Prostate gland (tissue), 2 donors: ENCODE measurements around the gene SLC24A3. TPM values are rescaled to one million over a fixed set of nuclear protein-coding genes. Genes with fewer than 3 reads are reported as not detected.

ENCODE experiments used
- DNase-seq: peaks from one replicate; pipeline ENCODE4 v3.0.0-alpha.2; 2019; ENCODE audit warnings: low spot score
- H3K27ac ChIP-seq, 2 donors: fragments of 200-600 bp; sonication (generic); 2 replicates each; pipeline ENCODE4 v1.5.1; 2017 to 2019
- H3K27me3 ChIP-seq: fragments of 200-600 bp; sonication (generic); replicated peaks from 2 replicates; pipeline ENCODE4 v1.5.1; 2019; ENCODE audit not compliant: insufficient read depth
- H3K36me3 ChIP-seq, 2 donors: fragments of 200-600 bp; sonication (generic); 1 replicate in 1 of 2; 2 replicates in 1 of 2; pipeline versions ENCODE4 v1.5.1 to v1.8.1; 2017 to 2019
- H3K4me1 ChIP-seq: fragments of 200-600 bp; sonication (generic); replicated peaks from 2 replicates; pipeline ENCODE4 v1.5.1; 2019
- H3K4me3 ChIP-seq, 2 donors: fragments of 200-600 bp; sonication (generic); 2 replicates each; pipeline ENCODE4 v1.5.1; 2017 to 2019
- H3K9me3 ChIP-seq: fragments of 200-600 bp; sonication (generic); 2 replicates; pipeline ENCODE4 v1.5.1; 2017
- CTCF ChIP-seq, 4 experiments: fragments of 200-600 bp in 2 of 4; fragments of 450-650 bp in 2 of 4; sonication (generic) in 2 of 4; IDR thresholded peaks; 1 replicate in 3 of 4; 2 replicates in 1 of 4; pipeline ENCODE4 v1.5.1; 2016 to 2019; ENCODE audit warnings: antibody characterized with exemption in 4 of 4, mild to moderate bottlenecking in 2 of 4, moderate library complexity in 2 of 4
- POLR2A ChIP-seq: fragments of 450-650 bp; IDR thresholded peaks from one replicate; pipeline ENCODE4 v1.6.1; 2016; ENCODE audit warnings: antibody characterized with exemption, mild to moderate bottlenecking
- POLR2AphosphoS5 ChIP-seq: sonication (generic); formaldehyde crosslinking; IDR thresholded peaks from one replicate; pipeline ENCODE4 v1.6.1; 2017; ENCODE audit warnings: antibody characterized with exemption
- WGBS: methylation state at CpG from one replicate; pipeline ENCODE4 v1.1.5; 2018; 5-methylcytosine and 5-hydroxymethylcytosine counted together
- intact Hi-C: fragments of 100-400 bp; cut with DNase I; formaldehyde crosslinking; loops from one replicate; pipeline ENCODE4 v1.14.2; 2022
- total RNA-seq, 2 donors: library from RNA; depleted of rRNA; stranded (reverse); fragments of >200 nt; gene quantifications; one replicate each; pipeline ENCODE4 v1.1.0, GENCODE V29; 2016

Gene SLC24A3
- total RNA-seq, 2 donors from 2014 or later = 4.6 to 8.0 TPM

- Histone ChIP-seq H3K4me3 (no peak overlapping the region), H3K27me3 (no peaks in the 10 kb centered on the region), H3K36me3 (no peaks in the 10 kb centered on the region), H3K9me3 (no peaks in the 10 kb centered on the region), H3K27ac (no peak overlapping the region), H3K4me1 (no peaks in the 10 kb centered on the region)
- WGBS = 100% methylated on average over 1 of the region's 1 CpG
- intact Hi-C loops = no loop called here
- no peak for TF ChIP-seq POLR2A
- TF ChIP-seq CTCF (IDR thresholded peaks at IDR 0.05) = no peak
- TF ChIP-seq POLR2AphosphoS5 = no peak
- no peak for DNase-seq
These were observed 158.7 kb downstream of the SLC24A3 start for GRCh38 chr20:19371112-19371511.

- Histone ChIP-seq H3K27ac (no peak overlapping the region), H3K9me3 (no peaks in the 10 kb centered on the region), H3K4me1 (no peaks in the 10 kb centered on the region), H3K4me3 (no peak overlapping the region), H3K36me3 (no peaks in the 10 kb centered on the region), H3K27me3 (no peaks in the 10 kb centered on the region)
- WGBS = 52% methylated on average over 3 of the region's 3 CpGs
- DNase-seq = no peak
- TF ChIP-seq POLR2AphosphoS5 (no peak), POLR2A (no peak), CTCF (IDR thresholded peaks at IDR 0.05) (no peak)
- intact Hi-C loops = no loop called here
These were observed 161.8 kb downstream of the SLC24A3 start for GRCh38 chr20:19374216-19374615.

GRCh38 chr20:19375395-19375794 is 163.0 kb downstream of the SLC24A3 start:
- no peaks in the 10 kb centered on the region for H3K4me1 ChIP-seq
- no peak for TF ChIP-seq CTCF (IDR thresholded peaks at IDR 0.05)
- no peak for TF ChIP-seq POLR2AphosphoS5
- no peak for TF ChIP-seq POLR2A
- H3K4me3 ChIP-seq = no peak overlapping the region
- no peaks in the 10 kb centered on the region for H3K9me3 ChIP-seq
- no peaks in the 10 kb centered on the region for H3K36me3 ChIP-seq
- DNase-seq = no peak
- no peaks in the 10 kb centered on the region for H3K27me3 ChIP-seq
- intact Hi-C loops = no loop called here
- no peak overlapping the region for H3K27ac ChIP-seq
- WGBS = 63% methylated on average over 6 of the region's 6 CpGs

GRCh38 chr20:19375801-19376200 is 163.4 kb downstream of the SLC24A3 start:
- H3K4me3 ChIP-seq = no peak overlapping the region
- TF ChIP-seq POLR2A = no peak
- no peak for TF ChIP-seq CTCF (IDR thresholded peaks at IDR 0.05)
- TF ChIP-seq POLR2AphosphoS5 = no peak
- WGBS = 67% methylated on average over 2 of the region's 2 CpGs
- DNase-seq = no peak
- intact Hi-C loops = no loop called here
- no peaks in the 10 kb centered on the region for H3K27me3 ChIP-seq
- no peaks in the 10 kb centered on the region for H3K9me3 ChIP-seq
- H3K36me3 ChIP-seq = no peaks in the 10 kb centered on the region
- no peaks in the 10 kb centered on the region for H3K4me1 ChIP-seq
- H3K27ac ChIP-seq = no peak overlapping the region

GRCh38 chr20:19376451-19377229 is 164.2 kb downstream of the SLC24A3 start:
- 67% methylated on average over 17 of the region's 17 CpGs for WGBS
- intact Hi-C loops = no loop called here
- DNase-seq = no peak
- Histone ChIP-seq H3K4me3 (no peak overlapping the region), H3K36me3 (no peaks in the 10 kb centered on the region), H3K27me3 (no peaks in the 10 kb centered on the region), H3K4me1 (no peaks in the 10 kb centered on the region), H3K27ac (no peak overlapping the region), H3K9me3 (no peaks in the 10 kb centered on the region)
- no peak for TF ChIP-seq CTCF (IDR thresholded peaks at IDR 0.05)
- TF ChIP-seq POLR2AphosphoS5 = no peak
- TF ChIP-seq POLR2A = no peak
